ENCODE results near the gene CEPT1.

The CEPT1 gene

GRCh38 chr1:111131693-111132092 is 8.3 kb upstream of the CEPT1 start:
- TF ChIP-seq CTCF (IDR thresholded peaks at IDR 0.05; ENCODE audit: low read depth, low read length, missing control alignments), result no peak
- in situ Hi-C loops (cut with HindIII; ENCODE audit: low pct_ligation_motif_present, low sequenced_read_pairs), result no loop called here
- no peak for DNase-seq
- Histone ChIP-seq H3K36me3 (replicated peaks) (peaks cover 9% of the 10 kb centered on the region), H3K27me3 (replicated peaks) (no peaks in the 10 kb centered on the region), H3K4me3 (ENCODE audit: low read depth, low read length) (no peak overlapping the region), H3K27ac (no peak overlapping the region)

- Histone ChIP-seq H3K4me3 (ENCODE audit: low read depth, low read length) (no peak overlapping the region), H3K36me3 (replicated peaks) (peaks cover 6% of the 10 kb centered on the region), H3K27me3 (replicated peaks) (no peaks in the 10 kb centered on the region), H3K27ac (no peak overlapping the region)
- in situ Hi-C loops (cut with HindIII; ENCODE audit: low pct_ligation_motif_present, low sequenced_read_pairs), result no loop called here
- no peak for TF ChIP-seq CTCF (IDR thresholded peaks at IDR 0.05; ENCODE audit: low read depth, low read length, missing control alignments)
- no peak for DNase-seq
Measured at GRCh38 chr1:111133866-111134265, 6.2 kb upstream of the CEPT1 start.

GRCh38 chr1:111139324-111139955 is 583 bp upstream of the CEPT1 start:
- Histone ChIP-seq H3K4me3 (ENCODE audit: low read depth, low read length) (peak overlapping the region; percentile 87), H3K27ac (peak overlapping the region; percentile 65), H3K27me3 (replicated peaks) (no peaks in the 10 kb centered on the region), H3K36me3 (replicated peaks) (peaks cover 6% of the 10 kb centered on the region)
- peak; percentile 56 for DNase-seq
- no peak for TF ChIP-seq CTCF (IDR thresholded peaks at IDR 0.05; ENCODE audit: low read depth, low read length, missing control alignments)
- in situ Hi-C loops (cut with HindIII; ENCODE audit: low pct_ligation_motif_present, low sequenced_read_pairs), result no loop called here

- Histone ChIP-seq H3K36me3 (replicated peaks) (peaks cover 4% of the 10 kb centered on the region), H3K27ac (peak overlapping the region; percentile 65), H3K27me3 (replicated peaks) (no peaks in the 10 kb centered on the region), H3K4me3 (ENCODE audit: low read depth, low read length) (peak overlapping the region; percentile 87)
- DNase-seq, result peak; percentile 30
- no peak for TF ChIP-seq CTCF (IDR thresholded peaks at IDR 0.05; ENCODE audit: low read depth, low read length, missing control alignments)
- in situ Hi-C loops (cut with HindIII; ENCODE audit: low pct_ligation_motif_present, low sequenced_read_pairs), result no loop called here
Measured at GRCh38 chr1:111140680-111140967, 601 bp downstream of the CEPT1 start.

GRCh38 chr1:111141245-111142220 is 1.5 kb downstream of the CEPT1 start:
- H3K27me3 ChIP-seq (replicated peaks), result no peaks in the 10 kb centered on the region
- H3K36me3 ChIP-seq (replicated peaks), result no peaks in the 10 kb centered on the region
- H3K27ac ChIP-seq, result no peak overlapping the region
- no peak for DNase-seq
- in situ Hi-C loops (cut with HindIII; ENCODE audit: low pct_ligation_motif_present, low sequenced_read_pairs), result no loop called here
- TF ChIP-seq CTCF (IDR thresholded peaks at IDR 0.05; ENCODE audit: low read depth, low read length, missing control alignments), result no peak
- H3K4me3 ChIP-seq (ENCODE audit: low read depth, low read length), result peak overlapping the region; percentile 87

Data from brain microvascular endothelial cell (primary cell).